AG09309 (cell line): ENCODE data around the gene TRIO.
A peak's percentile ranks its signal among the peaks of the same experiment; 100 is the strongest.

Source experiments
- DNase-seq: peaks from one replicate; pipeline ENCODE4 v3.0.0-alpha.2; 2010; ENCODE audit warnings: low read depth
- H3K4me3 ChIP-seq: 2 replicates; pipeline ENCODE4 v1.5.1; 2011; ENCODE audit warnings: mild to moderate bottlenecking, low read depth, low read length, moderate library complexity; ENCODE audit not compliant: control insufficient read depth
- CTCF ChIP-seq: IDR thresholded peaks from 2 replicates; pipeline ENCODE4 v1.5.1; 2011; ENCODE audit warnings: mild to moderate bottlenecking, low read depth, low read length, inconsistent platforms; ENCODE audit not compliant: insufficient read depth, control insufficient read depth; ENCODE audit errors: missing control alignments

The TRIO gene

GRCh38 chr5:14237317-14238086, 94.4 kb downstream of the TRIO start:
- TF ChIP-seq CTCF, result no peak
- H3K4me3 ChIP-seq, result no peak overlapping the region
- DNase-seq, result no peak

GRCh38 chr5:14238272-14238671, 95.1 kb downstream of the TRIO start:
- DNase-seq, result no peak
- no peak for TF ChIP-seq CTCF
- no peak overlapping the region for H3K4me3 ChIP-seq

- no peak for DNase-seq
- no peak overlapping the region for H3K4me3 ChIP-seq
- no peak for TF ChIP-seq CTCF
Measured at GRCh38 chr5:14239404-14239803, 96.3 kb downstream of the TRIO start.

- no peak overlapping the region for H3K4me3 ChIP-seq
Measured at GRCh38 chr5:14239951-14240350, 96.8 kb downstream of the TRIO start.

GRCh38 chr5:14240359-14240758, 97.2 kb downstream of the TRIO start:
- no peak for TF ChIP-seq CTCF
- H3K4me3 ChIP-seq, result no peak overlapping the region
- DNase-seq, result peak; percentile 33

More at GRCh38 chr5:14239951-14240350, 96.8 kb downstream of the TRIO start:
- TF ChIP-seq CTCF, result no peak
- DNase-seq, result no peak

- TF ChIP-seq CTCF, result no peak
- no peak for DNase-seq
- no peak overlapping the region for H3K4me3 ChIP-seq
Measured at GRCh38 chr5:14241141-14241540, 98.0 kb downstream of the TRIO start.

- H3K4me3 ChIP-seq, result no peak overlapping the region
- no peak for DNase-seq
- TF ChIP-seq CTCF, result no peak
Measured at GRCh38 chr5:14242447-14242846, 99.3 kb downstream of the TRIO start.
